IMR-90 (cell line): ENCODE data around the gene CERS6.

Experiments used
- CTCF ChIP-seq: conservative IDR thresholded peaks from 2 replicates; pipeline ENCODE4 v1.5.1; 2012; ENCODE audit warnings: mild to moderate bottlenecking, low read depth, low read length, improper control_type of control experiment
- FOS ChIP-seq: fragments of 150-350 bp; IDR thresholded peaks from 2 replicates; pipeline ENCODE4 v1.6.1; 2016; ENCODE audit warnings: low read depth, low read length
- MAZ ChIP-seq: IDR thresholded peaks from 2 replicates; pipeline ENCODE4 v1.6.1; 2012; ENCODE audit warnings: low read depth, mild to moderate bottlenecking, low read length, improper control_type of control experiment, moderate library complexity, borderline replicate concordance
- MXI1 ChIP-seq: IDR thresholded peaks from 2 replicates; pipeline ENCODE4 v1.6.1; 2012; ENCODE audit warnings: low read depth, mild to moderate bottlenecking, low read length, moderate library complexity, borderline replicate concordance
- NFE2L2 ChIP-seq: fragments of 150-350 bp; IDR thresholded peaks from 2 replicates; pipeline ENCODE4 v1.6.1; 2016; ENCODE audit warnings: low read depth, mild to moderate bottlenecking, low read length
- POLR2A ChIP-seq: IDR thresholded peaks from 2 replicates; pipeline ENCODE4 v1.6.1; 2012; ENCODE audit warnings: mild to moderate bottlenecking, low read depth, low read length
- RCOR1 ChIP-seq: IDR thresholded peaks from 2 replicates; pipeline ENCODE4 v1.6.1; 2012; ENCODE audit warnings: mild to moderate bottlenecking, low read length, improper control_type of control experiment; ENCODE audit not compliant: insufficient replicate concordance
- RFX5 ChIP-seq: IDR thresholded peaks from 2 replicates; pipeline ENCODE4 v1.8.0; 2012; ENCODE audit warnings: low read depth, mild to moderate bottlenecking, low read length, moderate library complexity
- SMC3 ChIP-seq: fragments of 150-350 bp; IDR thresholded peaks from 2 replicates; pipeline ENCODE4 v1.6.1; 2016; ENCODE audit warnings: low read depth, mild to moderate bottlenecking, antibody characterized with exemption, low read length, moderate library complexity
- TF ChIP-seq, protein P1 (sequence below): fragments of 150-350 bp; IDR thresholded peaks from 2 replicates; pipeline ENCODE4 v1.6.1; 2017; ENCODE audit warnings: mild to moderate bottlenecking, antibody characterized with exemption, low read length, low read depth

- TF ChIP-seq POLR2A (no peak), CTCF (no peak), SMC3 (no peak), RFX5 (no peak), MAZ (no peak), FOS (no peak), NFE2L2 (no peak), RCOR1 (no peak), MXI1 (no peak)
- TF ChIP-seq, protein P1, sequence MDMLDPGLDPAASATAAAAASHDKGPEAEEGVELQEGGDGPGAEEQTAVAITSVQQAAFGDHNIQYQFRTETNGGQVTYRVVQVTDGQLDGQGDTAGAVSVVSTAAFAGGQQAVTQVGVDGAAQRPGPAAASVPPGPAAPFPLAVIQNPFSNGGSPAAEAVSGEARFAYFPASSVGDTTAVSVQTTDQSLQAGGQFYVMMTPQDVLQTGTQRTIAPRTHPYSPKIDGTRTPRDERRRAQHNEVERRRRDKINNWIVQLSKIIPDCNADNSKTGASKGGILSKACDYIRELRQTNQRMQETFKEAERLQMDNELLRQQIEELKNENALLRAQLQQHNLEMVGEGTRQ: no peak
Measured at GRCh38 chr2:168475636-168476035, 19.6 kb downstream of the CERS6 start.
